GM19025 (cell line): Measurements from ENCODE around the gene ERCC6.

Experiments used
- ATAC-seq: cut with Tn5 transposase; IDR thresholded peaks from one replicate; pipeline ENCODE4 v1.9.1; 2021; ENCODE audit warnings: mild to moderate bottlenecking, low read depth, moderate library complexity; ENCODE audit not compliant: unreplicated experiment

Gene ERCC6

GRCh38 chr10:49516216-49516970, 22.5 kb downstream of the ERCC6 start:
- no peak for ATAC-seq

DNA sequence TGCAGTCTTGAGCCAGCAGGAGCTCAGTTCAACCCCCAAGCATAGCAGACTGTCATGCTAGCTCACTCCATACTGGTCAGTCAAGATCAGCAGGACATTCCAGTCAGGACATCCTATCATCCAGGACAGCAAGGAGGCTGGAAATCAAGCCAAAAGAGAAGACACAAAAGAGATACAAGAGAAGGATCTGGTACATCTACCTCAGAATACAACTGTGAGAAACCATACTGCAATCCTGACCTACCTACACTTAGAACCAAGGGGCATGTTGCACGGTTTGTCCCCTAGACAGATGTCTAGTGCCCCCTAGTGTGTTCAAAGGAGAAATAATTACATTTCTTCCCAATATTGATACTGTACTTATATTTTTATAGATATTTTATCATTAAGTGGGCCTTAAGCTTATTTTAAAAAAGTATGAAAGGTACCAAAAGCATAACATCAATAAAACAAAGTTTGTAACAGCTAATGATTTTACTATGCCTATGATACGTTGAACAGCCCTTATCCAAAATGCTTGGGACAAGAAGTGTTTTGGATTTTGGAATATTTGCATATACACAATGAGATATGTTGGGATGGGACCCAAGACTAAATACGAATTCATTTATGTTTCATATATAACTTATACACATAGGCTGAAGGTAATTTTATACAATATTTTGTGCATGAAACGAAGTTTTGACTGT, 26.7 kb downstream of the ERCC6 start:
- ATAC-seq: no peak

DNA sequence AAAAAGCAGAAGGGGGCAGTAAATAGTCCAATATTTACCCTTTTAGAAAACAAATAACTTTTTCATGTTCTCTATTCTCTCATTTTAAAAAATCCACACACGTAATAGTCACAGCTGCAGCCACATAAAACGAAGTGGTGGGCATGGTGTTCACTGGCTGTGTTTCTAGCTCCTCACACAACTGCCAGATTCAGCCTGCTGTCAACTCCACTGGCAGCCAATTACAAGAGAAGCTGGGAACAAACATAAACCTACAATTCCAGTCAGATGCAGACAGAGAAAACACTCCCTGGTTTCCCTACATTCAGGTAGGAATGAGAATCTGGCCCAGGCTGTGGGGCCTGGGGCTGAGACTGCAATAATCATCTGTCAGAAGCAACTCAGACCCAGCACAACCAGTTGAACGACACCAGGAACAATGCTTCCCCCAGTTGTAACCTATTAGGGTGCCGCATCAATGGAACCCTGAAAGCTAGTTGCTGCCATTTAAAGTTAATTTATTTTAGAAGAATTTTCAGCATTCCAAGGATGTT, 29.1 kb downstream of the ERCC6 start:
- ATAC-seq: no peak

DNA sequence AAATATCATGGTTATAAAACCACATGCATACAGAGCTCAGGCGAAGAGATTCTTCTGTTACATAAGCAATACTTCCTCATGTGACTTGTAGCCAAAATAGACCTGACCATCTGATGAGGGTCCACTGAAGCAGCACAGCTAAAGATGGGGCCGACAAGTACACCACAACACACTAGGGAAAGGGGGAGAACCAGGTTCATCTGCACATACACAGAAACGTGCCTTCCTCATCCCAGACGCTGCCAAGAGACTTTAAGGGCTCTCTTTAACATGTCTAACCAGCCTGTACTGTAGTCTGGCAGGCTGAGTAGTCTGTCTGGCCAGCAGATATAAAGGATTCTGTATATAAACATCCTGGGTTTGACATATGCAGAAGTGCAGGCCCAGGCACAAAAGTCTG, 30.3 kb downstream of the ERCC6 start:
- ATAC-seq: no peak

DNA sequence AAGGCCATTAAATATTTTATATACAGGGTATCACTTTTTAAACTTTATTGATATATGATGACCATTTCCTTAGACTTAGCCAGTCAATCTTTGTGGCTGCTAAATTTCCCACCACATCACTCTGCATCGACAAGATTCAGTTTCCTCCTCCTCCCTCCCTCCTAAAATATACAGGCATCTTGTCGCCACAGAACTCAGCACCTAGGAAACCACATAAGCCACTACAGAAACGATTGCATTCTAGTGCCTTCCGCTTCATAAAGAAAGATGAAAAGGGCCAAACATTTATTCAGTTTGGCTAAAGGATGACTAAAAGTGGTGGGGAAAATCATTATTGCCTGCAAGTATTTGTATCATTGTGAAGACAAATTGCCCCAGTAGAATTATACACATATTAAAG, 30.7 kb downstream of the ERCC6 start:
- ATAC-seq: no peak

DNA sequence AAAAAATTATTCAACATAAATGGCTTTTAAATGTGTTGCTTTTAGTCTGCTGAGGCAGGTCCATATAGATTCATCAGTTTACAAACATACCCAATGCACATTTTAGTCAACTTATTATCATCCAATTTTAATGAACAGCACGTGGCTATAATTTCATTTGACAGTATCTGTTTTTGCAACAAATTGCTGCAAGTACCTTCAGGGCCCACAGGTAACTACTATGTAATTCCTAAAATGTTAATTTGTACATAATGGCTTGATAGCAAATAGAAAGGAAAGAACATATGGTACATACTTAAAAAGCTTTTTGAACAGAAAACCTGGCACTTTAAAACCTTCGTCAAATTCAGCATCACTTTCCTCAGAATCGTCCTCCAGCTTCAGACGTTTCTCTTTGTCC, 33.3 kb downstream of the ERCC6 start:
- ATAC-seq: no peak

DNA sequence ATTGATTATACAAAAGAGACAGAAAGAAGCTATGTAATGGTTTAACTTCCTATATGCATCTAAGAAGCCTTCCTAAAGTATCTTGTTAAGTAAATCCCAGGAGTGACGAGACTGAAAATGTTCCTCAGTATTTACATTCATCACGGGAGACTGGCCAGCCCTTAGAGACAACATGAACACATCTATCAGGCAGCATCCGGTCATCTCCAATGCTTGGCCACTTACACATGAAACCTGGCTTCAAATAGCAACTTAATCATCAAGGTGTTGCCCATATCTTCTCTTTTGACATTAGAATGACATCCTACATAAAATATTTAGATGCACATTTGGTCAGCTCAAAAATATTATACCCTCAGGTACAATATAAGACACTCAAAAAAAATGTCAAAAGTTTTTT, 33.8 kb downstream of the ERCC6 start:
- ATAC-seq: no peak

DNA sequence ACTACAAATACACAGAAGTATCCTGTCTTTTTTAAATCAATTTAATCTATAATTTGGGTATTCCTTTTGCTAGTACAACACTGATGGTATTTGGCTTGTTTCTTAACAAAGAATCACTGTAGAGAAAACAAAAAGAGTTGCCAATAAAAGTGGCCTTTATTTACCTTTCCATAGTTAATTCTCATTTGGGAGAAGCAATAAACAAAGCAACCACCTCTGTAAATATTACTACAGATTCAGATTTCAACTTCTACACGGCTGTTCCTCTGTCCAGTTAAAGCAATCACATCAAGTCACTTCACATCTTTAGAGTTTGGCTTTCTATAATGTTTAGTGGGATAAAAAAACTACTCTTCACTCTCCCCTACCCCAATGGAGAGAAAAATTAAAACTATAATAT, 34.4 kb downstream of the ERCC6 start:
- no peak for ATAC-seq

GRCh38 chr10:49502358-49502757, 36.6 kb downstream of the ERCC6 start:
- no peak for ATAC-seq

DNA sequence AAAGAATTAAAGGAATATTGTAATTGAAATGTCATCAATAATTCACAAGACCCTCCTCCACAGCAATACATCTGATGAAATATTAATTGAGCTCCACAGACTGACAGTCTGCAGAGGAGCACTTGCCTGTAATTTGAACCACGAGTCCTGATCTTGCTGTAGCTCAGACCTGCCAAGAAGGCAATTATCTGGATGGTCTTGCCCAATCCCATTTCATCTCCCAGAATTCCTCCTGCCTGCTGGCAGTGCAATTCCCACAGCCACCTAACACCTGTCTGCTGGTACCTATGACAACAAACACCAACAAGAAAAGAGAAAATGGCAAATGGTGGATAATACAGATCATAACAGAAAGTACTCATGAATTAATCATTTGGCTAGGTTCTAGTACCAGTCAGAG, 38.5 kb downstream of the ERCC6 start:
- ATAC-seq: no peak

GRCh38 chr10:49499305-49499851, 39.5 kb downstream of the ERCC6 start:
- no peak for ATAC-seq

DNA sequence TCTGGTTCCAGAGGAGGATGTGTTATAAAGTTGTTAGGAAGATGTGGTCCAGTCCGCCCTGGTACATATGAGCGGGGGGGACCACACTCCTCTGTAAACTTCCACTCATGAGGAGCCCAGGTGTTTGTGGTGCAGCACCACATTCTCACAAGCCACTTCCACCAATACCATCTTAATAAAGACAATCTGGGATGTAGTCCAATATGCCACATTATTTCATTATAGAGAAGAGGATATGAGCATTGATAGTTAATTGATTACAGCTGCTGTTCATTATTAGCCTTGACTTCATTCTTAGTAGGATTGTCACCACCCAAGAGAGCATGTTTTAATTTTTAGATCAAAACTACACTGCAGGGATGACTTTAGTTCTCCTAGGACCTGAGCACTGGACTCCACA, 40.5 kb downstream of the ERCC6 start:
- ATAC-seq: no peak

GRCh38 chr10:49497358-49497757, 41.6 kb downstream of the ERCC6 start:
- no peak for ATAC-seq

- ATAC-seq: no peak
Observed at GRCh38 chr10:49488056-49488717, 50.7 kb downstream of the ERCC6 start.

GRCh38 chr10:49486738-49487137, 52.2 kb downstream of the ERCC6 start:
- no peak for ATAC-seq

- no peak for ATAC-seq
Observed at GRCh38 chr10:49486009-49486408, 52.9 kb downstream of the ERCC6 start.

- ATAC-seq: no peak
Observed at GRCh38 chr10:49484486-49485235, 54.3 kb downstream of the ERCC6 start.

DNA sequence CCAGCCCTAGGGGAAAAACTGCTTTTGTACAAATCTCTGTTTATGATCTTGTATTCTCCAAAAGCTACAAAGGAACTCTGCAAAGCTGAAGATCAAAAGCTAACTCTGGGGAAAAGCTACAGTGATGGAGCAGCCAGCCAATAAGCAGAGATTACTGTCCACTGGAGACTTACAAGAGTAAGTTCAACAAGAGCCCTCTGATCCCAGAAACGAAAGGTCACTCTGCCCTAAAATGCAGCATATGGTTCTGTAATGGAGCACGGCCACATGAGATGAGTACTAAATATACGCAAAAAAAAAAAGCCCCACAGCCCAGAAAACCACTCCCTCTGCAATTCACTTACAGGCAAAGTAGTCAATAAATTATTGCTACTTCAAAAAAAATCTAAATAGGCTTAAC, 60.1 kb downstream of the ERCC6 start:
- ATAC-seq: no peak

GRCh38 chr10:49474901-49475300, 64.0 kb downstream of the ERCC6 start:
- no peak for ATAC-seq

- ATAC-seq: no peak
Observed at GRCh38 chr10:49471532-49471931, 67.4 kb downstream of the ERCC6 start.
